HCT116 (cell line): ENCODE measurements around the gene CIBAR2. TPM values are rescaled to one million over a fixed set of nuclear protein-coding genes. Genes with fewer than 3 reads are reported as not detected.

Experiments
- ATAC-seq: fragments of 200-7000 bp; cut with Tn5 transposase; 2 replicates; pipeline ENCODE4 v1.9.1; 2020; ENCODE audit warnings: mild to moderate bottlenecking, moderate library complexity
- BruUV-seq: library from RNA; stranded (reverse); fragments of 400-500 nt; replicated peaks from 2 replicates; lab custom pipeline; 2021; lab: Mats Ljungman, UMichigan
- CTCF ChIA-PET: fragments of 300-600 bp; sonication (Branson Sonifier 250); formaldehyde crosslinking; loops from one replicate; lab custom pipeline; 2021; ENCODE audit warnings: antibody characterized with exemption; lab: Charles Lee
- POLR2A ChIA-PET: fragments of 300-600, 350-600 bp; sonication (Branson Sonifier 250); formaldehyde crosslinking; loops from one replicate; lab custom pipeline; 2021; ENCODE audit warnings: antibody characterized with exemption; lab: Charles Lee
- RAD21 ChIA-PET, 2 experiments: fragments of 300-600 bp; sonication (Branson Sonifier 250); formaldehyde crosslinking; loops; one replicate each; lab custom pipeline; 2023; ENCODE audit warnings: low total read pairs in 2 of 2; ENCODE audit not compliant: uncharacterized antibody in 2 of 2, unreplicated experiment in 2 of 2, low non-redundant PET in 1 of 2; lab: Charles Lee
- DNase-seq: peaks from one replicate; pipeline ENCODE4 v3.0.0-alpha.2; 2010; ENCODE audit warnings: low read depth, low spot score
- H2AFZ ChIP-seq: fragments of 200-600 bp; shearing (Covaris generic), sonication (generic); 2 replicates; pipeline ENCODE4 v1.6.1; 2017; ENCODE audit warnings: low read depth, mixed run types, mixed read lengths, antibody characterized with exemption, low read length; ENCODE audit not compliant: poor library complexity, severe bottlenecking
- H3K27ac ChIP-seq: 2 replicates; pipeline ENCODE4 v1.5.1; 2012; ENCODE audit warnings: low read depth, low read length
- H3K27me3 ChIP-seq: fragments of 200-600 bp; sonication (generic); 2 replicates; pipeline ENCODE4 v1.6.1; 2016; ENCODE audit warnings: mixed run types, low read length, mixed read lengths; ENCODE audit not compliant: insufficient read depth
- H3K36me3 ChIP-seq, 2 experiments: fragments of 200-500 bp in 1 of 2; fragments of 200-600 bp in 1 of 2; sonication (Bioruptor generic) in 1 of 2; sonication (generic) in 1 of 2; 2 replicates each; pipeline versions ENCODE4 v1.5.1 to v1.6.1; 2014 to 2016; ENCODE audit warnings: low read length in 2 of 2, inconsistent platforms in 1 of 2, mixed read lengths in 1 of 2, mixed run types in 1 of 2; ENCODE audit not compliant: insufficient read depth in 2 of 2, control insufficient read depth in 1 of 2
- H3K4me1 ChIP-seq, 2 experiments: fragments of 200-600 bp in 1 of 2; sonication (generic) in 1 of 2; 2 replicates each; pipeline versions ENCODE4 v1.5.1 to v1.6.1; 2012 to 2017; ENCODE audit warnings: low read length in 2 of 2, inconsistent platforms in 1 of 2, mild to moderate bottlenecking in 1 of 2, mixed read lengths in 1 of 2, mixed run types in 1 of 2, moderate library complexity in 1 of 2; ENCODE audit not compliant: insufficient read depth in 2 of 2, control insufficient read depth in 1 of 2
- H3K4me2 ChIP-seq: fragments of 200-600 bp; sonication (generic); 2 replicates; pipeline ENCODE4 v1.6.1; 2017; ENCODE audit warnings: mixed run types, low read length, mixed read lengths
- H3K4me3 ChIP-seq, 2 experiments: fragments of 200-600 bp in 1 of 2; sonication (generic) in 1 of 2; replicated peaks in 1 of 2; 2 replicates each; pipeline ENCODE4 v1.5.1; 2011 to 2016; ENCODE audit warnings: low read length in 2 of 2, control low read depth in 1 of 2, low read depth in 1 of 2, mild to moderate bottlenecking in 1 of 2, mixed read lengths in 1 of 2, mixed run types in 1 of 2
- H3K79me2 ChIP-seq: fragments of 200-600 bp; sonication (generic); 2 replicates; pipeline ENCODE4 v1.6.1; 2017; ENCODE audit warnings: mild to moderate bottlenecking, mixed run types, low read length, moderate library complexity, mixed read lengths; ENCODE audit not compliant: insufficient read depth
- H3K9ac ChIP-seq: fragments of 200-600 bp; sonication (generic); 2 replicates; pipeline ENCODE4 v1.6.1; 2016; ENCODE audit warnings: low read length, mixed read lengths
- H3K9me2 ChIP-seq: fragments of 200-600 bp; sonication (generic), shearing (Covaris generic); 2 replicates; pipeline ENCODE4 v1.6.1; 2017; ENCODE audit warnings: mixed run types, mild to moderate bottlenecking, moderate library complexity; ENCODE audit not compliant: insufficient read depth
- H3K9me3 ChIP-seq, 2 experiments: fragments of 200-500 bp in 1 of 2; fragments of 200-600 bp in 1 of 2; sonication (Bioruptor generic) in 1 of 2; sonication (generic) in 1 of 2; 2 replicates each; pipeline ENCODE4 v1.6.1; 2014 to 2017; ENCODE audit warnings: low read length in 2 of 2, mixed read lengths in 2 of 2, inconsistent platforms in 1 of 2, low read depth in 1 of 2, mild to moderate bottlenecking in 1 of 2, mixed run types in 1 of 2, moderate library complexity in 1 of 2; ENCODE audit not compliant: control insufficient read depth in 1 of 2, insufficient read depth in 1 of 2
- H4K20me1 ChIP-seq: fragments of 200-600 bp; sonication (generic), shearing (Covaris generic); 2 replicates; pipeline ENCODE4 v1.6.1; 2017; ENCODE audit warnings: mixed run types, mild to moderate bottlenecking, moderate library complexity; ENCODE audit not compliant: insufficient read depth
- EZH2 ChIP-seq: fragments of 200-600 bp; sonication (generic); IDR thresholded peaks from 2 replicates; pipeline ENCODE4 v1.6.1; 2017; ENCODE audit warnings: antibody characterized with exemption, mixed run types
- EZH2phosphoT487 ChIP-seq: fragments of 200-600 bp; IDR thresholded peaks from 2 replicates; pipeline ENCODE4 v1.6.1; 2018; ENCODE audit warnings: antibody characterized with exemption, borderline replicate concordance
- JUND ChIP-seq: IDR thresholded peaks from 2 replicates; pipeline ENCODE4 v1.6.1; 2012
- POLR2A ChIP-seq: IDR thresholded peaks from 2 replicates; pipeline ENCODE4 v1.7.0; 2011; ENCODE audit warnings: borderline replicate concordance; ENCODE audit not compliant: insufficient read depth, insufficient read length; ENCODE audit errors: extremely low read depth
- POLR2AphosphoS5 ChIP-seq: IDR thresholded peaks from 2 replicates; pipeline ENCODE4 v1.6.1; 2011; ENCODE audit warnings: mild to moderate bottlenecking, low read depth, low read length, moderate library complexity
- SIN3A ChIP-seq: IDR thresholded peaks from 2 replicates; pipeline ENCODE4 v1.6.1; 2012; ENCODE audit warnings: low read depth
- TCF7L2 ChIP-seq: IDR thresholded peaks from 2 replicates; pipeline ENCODE4 v1.7.0; 2011; ENCODE audit warnings: borderline replicate concordance, inconsistent platforms; ENCODE audit not compliant: insufficient read depth, insufficient read length; ENCODE audit errors: extremely low read depth
- ZFX ChIP-seq: fragments of 450-650 bp; IDR thresholded peaks from 2 replicates; pipeline ENCODE4 v1.6.1; 2017
- intact Hi-C: fragments of 100-400 bp; cut with micrococcal nuclease; formaldehyde crosslinking; loops from 2 replicates; pipeline ENCODE4 v1.10.0; 2022
- total RNA-seq: library from RNA; stranded (reverse); gene quantifications from one replicate; pipeline ENCODE4 v1.2.1, GENCODE V29; 2021; ENCODE audit not compliant: unreplicated experiment
- TF ChIP-seq, protein P1 (sequence below): IDR thresholded peaks from 2 replicates; pipeline ENCODE4 v1.6.1; 2011; ENCODE audit warnings: mild to moderate bottlenecking, low read length, moderate library complexity; ENCODE audit not compliant: insufficient replicate concordance; ENCODE audit errors: extremely low read depth
- TF ChIP-seq, protein P2 (sequence below), 3 experiments: fragments of 200-600 bp in 1 of 3; sonication (generic) in 1 of 3; IDR thresholded peaks in 2 of 3; conservative IDR thresholded peaks in 1 of 3; 2 replicates each; pipeline ENCODE4 v1.5.1; 2012 to 2017; ENCODE audit warnings: low read depth in 2 of 3, low read length in 2 of 3, antibody characterized with exemption in 1 of 3, borderline replicate concordance in 1 of 3, control low read depth in 1 of 3, mild to moderate bottlenecking in 1 of 3, mixed read lengths in 1 of 3, mixed run types in 1 of 3, moderate library complexity in 1 of 3; ENCODE audit not compliant: insufficient read depth in 1 of 3

The CIBAR2 gene
- total RNA-seq, 1 experiment from 2014 or later: 0.27 TPM

DNA sequence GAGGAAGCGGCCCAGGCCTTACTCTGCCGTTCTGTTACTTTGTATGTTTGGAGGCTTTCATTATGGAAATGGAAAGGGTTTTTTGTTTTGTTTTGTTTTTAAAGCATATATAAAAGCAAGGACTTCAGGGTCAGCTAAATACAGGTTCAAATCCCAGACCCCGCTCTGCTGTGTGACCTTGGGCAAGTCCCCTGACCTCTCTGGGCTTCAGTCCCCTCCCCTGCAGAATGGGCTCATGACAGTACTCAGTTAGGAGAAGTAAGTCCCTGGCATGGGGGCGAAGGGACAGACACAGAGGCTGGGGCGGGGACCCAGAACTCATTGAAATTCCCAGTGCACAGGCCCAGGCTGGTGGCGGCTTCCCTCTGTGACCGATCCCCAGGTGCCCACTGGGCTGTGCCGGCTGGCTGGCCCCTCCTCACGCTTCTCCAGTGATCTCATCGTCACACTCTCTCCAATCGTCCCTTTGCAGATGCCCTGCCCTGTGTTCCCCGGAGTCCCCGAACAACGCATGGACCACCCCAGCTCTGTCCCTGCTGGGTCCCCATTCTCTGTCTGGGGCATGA lies 979 bp upstream of the CIBAR2 start (continued):
- TF ChIP-seq, protein P1, sequence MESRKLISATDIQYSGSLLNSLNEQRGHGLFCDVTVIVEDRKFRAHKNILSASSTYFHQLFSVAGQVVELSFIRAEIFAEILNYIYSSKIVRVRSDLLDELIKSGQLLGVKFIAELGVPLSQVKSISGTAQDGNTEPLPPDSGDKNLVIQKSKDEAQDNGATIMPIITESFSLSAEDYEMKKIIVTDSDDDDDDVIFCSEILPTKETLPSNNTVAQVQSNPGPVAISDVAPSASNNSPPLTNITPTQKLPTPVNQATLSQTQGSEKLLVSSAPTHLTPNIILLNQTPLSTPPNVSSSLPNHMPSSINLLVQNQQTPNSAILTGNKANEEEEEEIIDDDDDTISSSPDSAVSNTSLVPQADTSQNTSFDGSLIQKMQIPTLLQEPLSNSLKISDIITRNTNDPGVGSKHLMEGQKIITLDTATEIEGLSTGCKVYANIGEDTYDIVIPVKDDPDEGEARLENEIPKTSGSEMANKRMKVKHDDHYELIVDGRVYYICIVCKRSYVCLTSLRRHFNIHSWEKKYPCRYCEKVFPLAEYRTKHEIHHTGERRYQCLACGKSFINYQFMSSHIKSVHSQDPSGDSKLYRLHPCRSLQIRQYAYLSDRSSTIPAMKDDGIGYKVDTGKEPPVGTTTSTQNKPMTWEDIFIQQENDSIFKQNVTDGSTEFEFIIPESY: no peak
- TF ChIP-seq ZFX: no peak
- no peak for TF ChIP-seq EZH2phosphoT487
- no peak for TF ChIP-seq TCF7L2
- TF ChIP-seq, protein P2, sequence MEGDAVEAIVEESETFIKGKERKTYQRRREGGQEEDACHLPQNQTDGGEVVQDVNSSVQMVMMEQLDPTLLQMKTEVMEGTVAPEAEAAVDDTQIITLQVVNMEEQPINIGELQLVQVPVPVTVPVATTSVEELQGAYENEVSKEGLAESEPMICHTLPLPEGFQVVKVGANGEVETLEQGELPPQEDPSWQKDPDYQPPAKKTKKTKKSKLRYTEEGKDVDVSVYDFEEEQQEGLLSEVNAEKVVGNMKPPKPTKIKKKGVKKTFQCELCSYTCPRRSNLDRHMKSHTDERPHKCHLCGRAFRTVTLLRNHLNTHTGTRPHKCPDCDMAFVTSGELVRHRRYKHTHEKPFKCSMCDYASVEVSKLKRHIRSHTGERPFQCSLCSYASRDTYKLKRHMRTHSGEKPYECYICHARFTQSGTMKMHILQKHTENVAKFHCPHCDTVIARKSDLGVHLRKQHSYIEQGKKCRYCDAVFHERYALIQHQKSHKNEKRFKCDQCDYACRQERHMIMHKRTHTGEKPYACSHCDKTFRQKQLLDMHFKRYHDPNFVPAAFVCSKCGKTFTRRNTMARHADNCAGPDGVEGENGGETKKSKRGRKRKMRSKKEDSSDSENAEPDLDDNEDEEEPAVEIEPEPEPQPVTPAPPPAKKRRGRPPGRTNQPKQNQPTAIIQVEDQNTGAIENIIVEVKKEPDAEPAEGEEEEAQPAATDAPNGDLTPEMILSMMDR (IDR thresholded peaks at IDR 0.05 in 2 of 3, conservative IDR thresholded peaks at IDR 0.05 in 1 of 3; ENCODE audit: borderline replicate concordance in 1 of 3, insufficient read depth in 1 of 3, low read depth in 2 of 3, low read length in 2 of 3): no peak
- TF ChIP-seq POLR2AphosphoS5: no peak
- no peak for TF ChIP-seq SIN3A
- TF ChIP-seq JUND: no peak
- no peak for TF ChIP-seq POLR2A
- TF ChIP-seq EZH2: no peak

DNA sequence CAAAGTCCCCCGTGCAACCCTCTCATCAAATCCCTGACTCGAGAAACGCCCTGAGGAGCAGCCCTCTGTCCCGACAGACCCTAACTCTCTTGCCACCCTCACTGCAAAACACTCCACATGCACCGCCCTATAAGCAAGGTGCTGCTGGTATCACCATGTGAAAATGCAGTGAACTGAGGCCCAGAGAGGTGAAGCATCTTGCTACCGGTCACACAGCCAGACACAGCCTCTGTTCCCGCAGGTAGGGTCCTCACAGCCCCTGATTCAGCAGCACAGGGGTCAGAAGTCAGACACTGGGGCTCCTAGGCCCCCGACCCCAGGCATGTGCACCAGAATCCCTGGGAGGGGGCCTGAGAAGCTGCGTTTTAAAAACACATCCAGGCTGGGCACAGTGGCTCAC lies 1.1 kb downstream of the CIBAR2 start:
- Histone ChIP-seq H4K20me1 (no peaks in the 10 kb centered on the region), H3K9ac (no peak overlapping the region), H3K79me2 (no peaks in the 10 kb centered on the region), H3K9me3 (no peaks in the 10 kb centered on the region), H3K9me2 (no peaks in the 10 kb centered on the region), H2AFZ (no peak overlapping the region), H3K27ac (no peak overlapping the region), H3K4me2 (no peak overlapping the region), H3K36me3 (no peaks in the 10 kb centered on the region), H3K4me3 (no peak overlapping the region), H3K4me1 (peaks cover 11 to 24% of the 10 kb centered on the region in 2 experiments; a peak in 3 of 4 replicates), H3K27me3 (no peaks in the 10 kb centered on the region)
- RAD21 ChIA-PET: no interaction called here
- CTCF ChIA-PET: no interaction called here
- intact Hi-C loops: loop anchor here (10.0 kb wide), 1 partner anchor 284 kb away; no protein-coding TSS in a partner anchor
- ATAC-seq (no peak), DNase-seq (no peak)
- no peak for TF ChIP-seq EZH2
- TF ChIP-seq, protein P2 (IDR thresholded peaks at IDR 0.05 in 2 of 3, conservative IDR thresholded peaks at IDR 0.05 in 1 of 3; ENCODE audit: borderline replicate concordance in 1 of 3, insufficient read depth in 1 of 3, low read depth in 2 of 3, low read length in 2 of 3): no peak
- no TSS peak for BruUV-seq
- POLR2A ChIA-PET: no interaction called here
